ENCODE results near the gene C12orf42.

The C12orf42 gene

GRCh38 chr12:103331643-103332042, 164.1 kb downstream of the C12orf42 start:
- no peak for DNase-seq

GRCh38 chr12:103330672-103331071, 165.1 kb downstream of the C12orf42 start:
- no peak for DNase-seq

- DNase-seq, result no peak
These were observed 168.1 kb downstream of the C12orf42 start for GRCh38 chr12:103327676-103328075.

- peak in 1 of 2 donors; percentile 12 for DNase-seq
These were observed 169.6 kb downstream of the C12orf42 start for GRCh38 chr12:103326190-103326589.

- DNase-seq, result no peak
These were observed 177.2 kb downstream of the C12orf42 start for GRCh38 chr12:103318566-103318965.

- DNase-seq, result no peak
These were observed 178.5 kb downstream of the C12orf42 start for GRCh38 chr12:103317220-103317619.

GRCh38 chr12:103314786-103315185, 181.0 kb downstream of the C12orf42 start:
- DNase-seq, result no peak

GRCh38 chr12:103313894-103314293, 181.9 kb downstream of the C12orf42 start:
- no peak for DNase-seq

GRCh38 chr12:103312742-103313354, 182.9 kb downstream of the C12orf42 start:
- no peak for DNase-seq

GRCh38 chr12:103310546-103311270, 185.1 kb downstream of the C12orf42 start:
- DNase-seq, result no peak

- no peak for DNase-seq
These were observed 187.4 kb downstream of the C12orf42 start for GRCh38 chr12:103308396-103308795.

GRCh38 chr12:103303484-103303883, 192.3 kb downstream of the C12orf42 start:
- no peak for DNase-seq

- no peak for DNase-seq
These were observed 193.9 kb downstream of the C12orf42 start for GRCh38 chr12:103301642-103302591.

- DNase-seq, result no peak
These were observed 207.8 kb downstream of the C12orf42 start for GRCh38 chr12:103288016-103288415.

- DNase-seq, result no peak
These were observed 213.6 kb downstream of the C12orf42 start for GRCh38 chr12:103282124-103282523.

- peak in 1 of 2 donors; percentile 10 for DNase-seq
These were observed 216.3 kb downstream of the C12orf42 start for GRCh38 chr12:103279444-103279843.

GRCh38 chr12:103278329-103278728, 217.4 kb downstream of the C12orf42 start:
- no peak for DNase-seq

GRCh38 chr12:103273645-103274044, 222.1 kb downstream of the C12orf42 start:
- no peak for DNase-seq

GRCh38 chr12:103272949-103273348, 222.8 kb downstream of the C12orf42 start:
- DNase-seq, result no peak

- DNase-seq, result no peak
These were observed 225.8 kb downstream of the C12orf42 start for GRCh38 chr12:103269946-103270345.

GRCh38 chr12:103268831-103269514, 226.8 kb downstream of the C12orf42 start:
- peak; percentile 2 to 5 for DNase-seq

- DNase-seq, result no peak
These were observed 238.0 kb downstream of the C12orf42 start for GRCh38 chr12:103257763-103258162.

Data from CD4-positive, alpha-beta T cell treated with Interferon alpha-2 for 1 hour (primary cell).